ENCODE data around the gene MFSD1. TPM values are rescaled to one million over a fixed set of nuclear protein-coding genes. Genes with fewer than 3 reads are reported as not detected.

MFSD1 gene
- total RNA-seq, 1 donor from 2014 or later, result 16.0 TPM

DNA sequence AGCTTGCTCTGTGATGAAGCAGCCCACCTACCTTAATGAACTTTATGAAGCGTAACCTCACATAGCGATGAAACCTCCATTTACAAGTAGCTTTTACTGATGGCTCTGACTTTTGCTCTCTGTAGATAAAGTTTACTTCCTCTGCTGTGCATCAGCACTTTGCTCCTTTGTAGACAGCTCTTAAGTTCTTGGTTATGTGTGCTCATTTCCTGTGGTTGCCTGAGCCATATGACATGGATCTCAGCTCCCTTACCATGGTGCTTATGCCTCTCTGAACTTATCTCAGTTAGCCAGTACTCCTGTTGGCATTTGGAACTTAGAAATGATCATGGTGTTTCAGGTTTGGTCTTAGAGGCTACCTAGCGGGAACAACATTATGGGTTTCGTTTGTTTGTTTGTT, 7.8 kb downstream of the MFSD1 start:
- Histone ChIP-seq H4K20me1 (ENCODE audit: low read depth) (no peaks in the 10 kb centered on the region), H3K36me3 (no peaks in the 10 kb centered on the region), H3K9ac (no peak overlapping the region), H3K4me2 (no peak overlapping the region), H3K27ac (no peak overlapping the region), H3K4me3 (no peak overlapping the region), H2AFZ (replicated peaks) (no peak overlapping the region), H3K9me3 (ENCODE audit: low read depth) (no peaks in the 10 kb centered on the region), H3K79me2 (ENCODE audit: low read depth) (no peaks in the 10 kb centered on the region), H3K27me3 (no peaks in the 10 kb centered on the region), H3F3A (ENCODE audit: low read depth) (no peaks in the 10 kb centered on the region), H3K4me1 (no peaks in the 10 kb centered on the region)
- Mint-ChIP-seq H3K4me1 (no peaks in the 10 kb centered on the region), H3K9me3 (no peaks in the 10 kb centered on the region), H3K36me3 (no peaks in the 10 kb centered on the region), H3K4me3 (no peak overlapping the region), H3K27me3 (ENCODE audit: insufficient read depth, low read depth) (no peaks in the 10 kb centered on the region), H3K27ac (no peak overlapping the region)
- DNase-seq (ENCODE audit: low spot score), result no peak
- TF ChIP-seq EZH2phosphoT487 (IDR thresholded peaks at IDR 0.05), result no peak
- no peak for TF ChIP-seq EZH2 (IDR thresholded peaks at IDR 0.05)
- TF ChIP-seq, protein P1, sequence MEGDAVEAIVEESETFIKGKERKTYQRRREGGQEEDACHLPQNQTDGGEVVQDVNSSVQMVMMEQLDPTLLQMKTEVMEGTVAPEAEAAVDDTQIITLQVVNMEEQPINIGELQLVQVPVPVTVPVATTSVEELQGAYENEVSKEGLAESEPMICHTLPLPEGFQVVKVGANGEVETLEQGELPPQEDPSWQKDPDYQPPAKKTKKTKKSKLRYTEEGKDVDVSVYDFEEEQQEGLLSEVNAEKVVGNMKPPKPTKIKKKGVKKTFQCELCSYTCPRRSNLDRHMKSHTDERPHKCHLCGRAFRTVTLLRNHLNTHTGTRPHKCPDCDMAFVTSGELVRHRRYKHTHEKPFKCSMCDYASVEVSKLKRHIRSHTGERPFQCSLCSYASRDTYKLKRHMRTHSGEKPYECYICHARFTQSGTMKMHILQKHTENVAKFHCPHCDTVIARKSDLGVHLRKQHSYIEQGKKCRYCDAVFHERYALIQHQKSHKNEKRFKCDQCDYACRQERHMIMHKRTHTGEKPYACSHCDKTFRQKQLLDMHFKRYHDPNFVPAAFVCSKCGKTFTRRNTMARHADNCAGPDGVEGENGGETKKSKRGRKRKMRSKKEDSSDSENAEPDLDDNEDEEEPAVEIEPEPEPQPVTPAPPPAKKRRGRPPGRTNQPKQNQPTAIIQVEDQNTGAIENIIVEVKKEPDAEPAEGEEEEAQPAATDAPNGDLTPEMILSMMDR (IDR thresholded peaks at IDR 0.05), result no peak

DNA sequence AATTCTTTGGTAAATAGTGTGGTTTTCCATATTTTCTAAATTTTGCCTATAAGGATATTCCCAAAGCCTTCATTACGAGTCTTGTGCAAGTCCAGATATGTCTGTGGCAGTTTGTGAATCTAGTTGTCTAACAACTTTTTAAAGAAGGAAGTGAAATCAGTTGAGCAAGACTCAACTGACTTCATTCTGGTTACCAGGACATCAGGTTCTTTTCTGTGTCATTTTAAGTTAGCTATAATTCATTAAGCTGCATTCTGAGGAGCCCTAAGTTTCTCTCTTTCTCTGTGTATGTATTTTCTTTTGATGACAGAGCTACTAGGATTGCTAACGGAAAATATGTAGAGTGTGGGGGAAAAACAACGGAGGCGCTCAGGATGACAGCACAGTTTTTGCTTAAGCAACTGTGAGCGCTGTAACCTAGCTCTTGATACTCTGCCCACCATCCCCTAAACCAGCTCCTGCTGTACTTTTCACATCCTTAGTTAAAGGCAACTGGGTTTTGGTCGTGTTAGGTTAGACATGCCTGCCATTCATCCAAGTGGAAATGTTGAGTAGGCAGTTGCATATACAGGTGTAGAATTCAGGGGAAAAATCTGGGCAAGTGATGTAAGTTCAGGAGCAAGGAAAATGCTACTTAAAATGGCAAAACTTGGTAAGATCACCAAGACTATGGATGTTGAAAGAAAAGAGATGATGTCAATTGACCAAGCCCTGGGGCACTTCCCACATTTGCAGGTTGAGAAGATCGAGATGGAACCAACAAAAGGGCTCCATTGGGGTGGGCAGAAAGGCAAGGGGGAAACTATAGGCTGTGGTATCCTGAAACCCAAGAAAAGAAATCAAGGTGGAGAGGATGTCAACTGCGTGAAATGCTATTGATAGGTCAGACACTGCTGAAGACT, 9.2 kb downstream of the MFSD1 start:
- Histone ChIP-seq H3K36me3 (no peaks in the 10 kb centered on the region), H4K20me1 (ENCODE audit: low read depth) (no peaks in the 10 kb centered on the region), H3F3A (ENCODE audit: low read depth) (no peaks in the 10 kb centered on the region), H3K4me3 (no peak overlapping the region), H3K9ac (no peak overlapping the region), H3K9me3 (ENCODE audit: low read depth) (no peaks in the 10 kb centered on the region), H3K27ac (no peak overlapping the region), H3K27me3 (no peaks in the 10 kb centered on the region), H2AFZ (replicated peaks) (no peak overlapping the region), H3K79me2 (ENCODE audit: low read depth) (no peaks in the 10 kb centered on the region), H3K4me1 (no peaks in the 10 kb centered on the region), H3K4me2 (no peak overlapping the region)
- TF ChIP-seq, protein P1 (IDR thresholded peaks at IDR 0.05), result no peak
- TF ChIP-seq EZH2phosphoT487 (IDR thresholded peaks at IDR 0.05) (no peak), EZH2 (IDR thresholded peaks at IDR 0.05) (no peak)
- no peak for DNase-seq (ENCODE audit: low spot score)
- no peaks in the 10 kb centered on the region for H3K9me3 Mint-ChIP-seq
- no peaks in the 10 kb centered on the region for H3K27me3 Mint-ChIP-seq (ENCODE audit: insufficient read depth, low read depth)
- no peaks in the 10 kb centered on the region for H3K36me3 Mint-ChIP-seq
- H3K4me1 Mint-ChIP-seq, result no peaks in the 10 kb centered on the region
- no peak overlapping the region for H3K27ac Mint-ChIP-seq
- no peak overlapping the region for H3K4me3 Mint-ChIP-seq

DNA sequence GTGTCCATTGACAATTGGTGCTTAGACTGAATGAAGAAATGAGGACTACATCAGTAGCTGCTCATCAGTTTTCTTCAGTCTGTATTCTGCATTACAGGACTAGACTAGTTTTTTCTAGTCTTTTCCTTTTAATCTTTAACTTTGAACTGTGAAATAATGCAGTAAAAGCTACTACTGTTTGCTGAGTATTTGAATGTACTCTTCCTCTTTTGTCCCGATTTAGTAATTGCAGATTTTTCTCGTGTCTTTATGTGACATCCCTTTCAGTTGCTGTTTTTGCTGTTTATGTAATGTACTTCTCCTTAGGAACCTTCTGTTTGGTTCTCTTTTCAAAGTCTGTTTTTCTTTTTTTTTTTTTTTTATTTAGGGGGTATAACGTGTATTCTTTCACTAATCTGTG, 17.4 kb downstream of the MFSD1 start:
- Mint-ChIP-seq H3K27ac (no peak overlapping the region), H3K27me3 (ENCODE audit: insufficient read depth, low read depth) (no peaks in the 10 kb centered on the region), H3K4me1 (no peaks in the 10 kb centered on the region), H3K36me3 (peaks cover 2% of the 10 kb centered on the region), H3K9me3 (no peaks in the 10 kb centered on the region), H3K4me3 (no peak overlapping the region)
- Histone ChIP-seq H3F3A (ENCODE audit: low read depth) (no peaks in the 10 kb centered on the region), H3K4me2 (no peak overlapping the region), H2AFZ (replicated peaks) (no peak overlapping the region), H3K9me3 (ENCODE audit: low read depth) (no peaks in the 10 kb centered on the region), H3K27ac (no peak overlapping the region), H4K20me1 (ENCODE audit: low read depth) (no peaks in the 10 kb centered on the region), H3K9ac (no peak overlapping the region), H3K4me1 (no peaks in the 10 kb centered on the region), H3K27me3 (no peaks in the 10 kb centered on the region), H3K36me3 (no peaks in the 10 kb centered on the region), H3K79me2 (ENCODE audit: low read depth) (no peaks in the 10 kb centered on the region), H3K4me3 (no peak overlapping the region)
- TF ChIP-seq EZH2 (IDR thresholded peaks at IDR 0.05) (no peak), EZH2phosphoT487 (IDR thresholded peaks at IDR 0.05) (no peak)
- TF ChIP-seq, protein P1 (IDR thresholded peaks at IDR 0.05), result no peak
- no peak for DNase-seq (ENCODE audit: low spot score)
